ENCODE data around the gene ALPK1. TPM values are rescaled to one million over a fixed set of nuclear protein-coding genes. Genes with fewer than 3 reads are reported as not detected.

ALPK1 gene
- total RNA-seq, 2 donors from 2014 or later: 12.1 to 13.7 TPM

GRCh38 chr4:112257098-112257497, 40.1 kb upstream of the ALPK1 start:
- TF ChIP-seq POLR2A (IDR thresholded peaks at IDR 0.05) (no peak), CTCF (IDR thresholded peaks at IDR 0.05) (no peak), POLR2AphosphoS5 (IDR thresholded peaks at IDR 0.05) (no peak)
- no peak for DNase-seq (ENCODE audit: low spot score)
- Histone ChIP-seq H3K27me3 (replicated peaks; ENCODE audit: insufficient read depth) (no peaks in the 10 kb centered on the region), H3K27ac (no peak overlapping the region), H3K36me3 (no peaks in the 10 kb centered on the region), H3K4me1 (replicated peaks) (no peaks in the 10 kb centered on the region), H3K9me3 (no peaks in the 10 kb centered on the region), H3K4me3 (no peak overlapping the region)
- 85% methylated on average over 2 of the region's 2 CpGs for WGBS
- intact Hi-C loops (cut with DNase I): no loop called here

- whole genome bisulfite sequencing: 68% methylated on average over 2 of the region's 2 CpGs
- TF ChIP-seq CTCF (IDR thresholded peaks at IDR 0.05): peak in 3 of 4 experiments; percentile 39 to 44 (median 43)
- no peak for TF ChIP-seq POLR2A (IDR thresholded peaks at IDR 0.05)
- TF ChIP-seq POLR2AphosphoS5 (IDR thresholded peaks at IDR 0.05): no peak
- H3K36me3 ChIP-seq: no peaks in the 10 kb centered on the region
- no peak overlapping the region for H3K27ac ChIP-seq
- DNase-seq (ENCODE audit: low spot score): no peak
- intact Hi-C loops (cut with DNase I): no loop called here
- no peaks in the 10 kb centered on the region for H3K4me1 ChIP-seq (replicated peaks)
- H3K4me3 ChIP-seq: no peak overlapping the region
- no peaks in the 10 kb centered on the region for H3K9me3 ChIP-seq
- H3K27me3 ChIP-seq (replicated peaks; ENCODE audit: insufficient read depth): no peaks in the 10 kb centered on the region
Observed at GRCh38 chr4:112266823-112267222, 30.3 kb upstream of the ALPK1 start.

GRCh38 chr4:112270051-112270450, 27.1 kb upstream of the ALPK1 start:
- Histone ChIP-seq H3K9me3 (no peaks in the 10 kb centered on the region), H3K27ac (no peak overlapping the region), H3K4me3 (no peak overlapping the region), H3K27me3 (replicated peaks; ENCODE audit: insufficient read depth) (no peaks in the 10 kb centered on the region), H3K4me1 (replicated peaks) (no peaks in the 10 kb centered on the region), H3K36me3 (no peaks in the 10 kb centered on the region)
- TF ChIP-seq POLR2A (IDR thresholded peaks at IDR 0.05) (no peak), CTCF (IDR thresholded peaks at IDR 0.05) (no peak), POLR2AphosphoS5 (IDR thresholded peaks at IDR 0.05) (no peak)
- intact Hi-C loops (cut with DNase I): no loop called here
- no peak for DNase-seq (ENCODE audit: low spot score)
- 74% methylated on average over 1 of the region's 1 CpG for WGBS

- Histone ChIP-seq H3K9me3 (no peaks in the 10 kb centered on the region), H3K4me3 (no peak overlapping the region), H3K36me3 (no peaks in the 10 kb centered on the region), H3K27me3 (replicated peaks; ENCODE audit: insufficient read depth) (no peaks in the 10 kb centered on the region), H3K27ac (no peak overlapping the region), H3K4me1 (replicated peaks) (no peaks in the 10 kb centered on the region)
- intact Hi-C loops (cut with DNase I): no loop called here
- DNase-seq (ENCODE audit: low spot score): no peak
- WGBS: 76% methylated on average over 8 of the region's 8 CpGs
- TF ChIP-seq POLR2AphosphoS5 (IDR thresholded peaks at IDR 0.05) (no peak), CTCF (IDR thresholded peaks at IDR 0.05) (no peak), POLR2A (IDR thresholded peaks at IDR 0.05) (no peak)
Observed at GRCh38 chr4:112270640-112271421, 26.3 kb upstream of the ALPK1 start.

GRCh38 chr4:112272292-112272691, 24.9 kb upstream of the ALPK1 start:
- no peak for TF ChIP-seq POLR2AphosphoS5 (IDR thresholded peaks at IDR 0.05)
- TF ChIP-seq POLR2A (IDR thresholded peaks at IDR 0.05): no peak
- no peak for TF ChIP-seq CTCF (IDR thresholded peaks at IDR 0.05)
- H3K36me3 ChIP-seq: no peaks in the 10 kb centered on the region
- WGBS: 93% methylated on average over 4 of the region's 4 CpGs
- H3K4me3 ChIP-seq: no peak overlapping the region
- H3K4me1 ChIP-seq (replicated peaks): no peaks in the 10 kb centered on the region
- H3K27me3 ChIP-seq (replicated peaks; ENCODE audit: insufficient read depth): no peaks in the 10 kb centered on the region
- no peak overlapping the region for H3K27ac ChIP-seq
- intact Hi-C loops (cut with DNase I): no loop called here
- H3K9me3 ChIP-seq: no peaks in the 10 kb centered on the region
- DNase-seq (ENCODE audit: low spot score): no peak

Measured in prostate gland (tissue), 2 donors.